H9 (cell line): ENCODE data around the gene PCSK9. TPM values are rescaled to one million over a fixed set of nuclear protein-coding genes. Genes with fewer than 3 reads are reported as not detected.

ENCODE experiments used
- DNase-seq: peaks from one replicate; pipeline ENCODE4 v3.0.0-alpha.2; 2017
- H2AFZ ChIP-seq: one replicate; pipeline ENCODE4 v1.6.1; 2013; ENCODE audit warnings: mild to moderate bottlenecking, low read length, control low read depth, moderate library complexity
- H2AK5ac ChIP-seq: 2 replicates; pipeline ENCODE4 v1.6.1; 2013; ENCODE audit warnings: low read length, control low read depth, mixed read lengths; ENCODE audit not compliant: insufficient read length
- H2BK120ac ChIP-seq: one replicate; pipeline ENCODE4 v1.6.1; 2013; ENCODE audit warnings: low read depth, mild to moderate bottlenecking, low read length, control low read depth, inconsistent platforms; ENCODE audit not compliant: poor library complexity, severe bottlenecking
- H2BK12ac ChIP-seq: 2 replicates; pipeline ENCODE4 v1.6.1; 2013; ENCODE audit warnings: low read length, control low read depth, mixed read lengths, low read depth; ENCODE audit not compliant: insufficient read length
- H2BK15ac ChIP-seq: 2 replicates; pipeline ENCODE4 v1.6.1; 2013; ENCODE audit warnings: low read depth, low read length, control low read depth
- H2BK20ac ChIP-seq: one replicate; pipeline ENCODE4 v1.6.1; 2013; ENCODE audit warnings: low read depth, mild to moderate bottlenecking, low read length, control low read depth, inconsistent platforms; ENCODE audit not compliant: poor library complexity, severe bottlenecking
- H2BK5ac ChIP-seq: 2 replicates; pipeline ENCODE4 v1.6.1; 2013; ENCODE audit warnings: low read length, control low read depth, mixed read lengths; ENCODE audit not compliant: insufficient read length
- H3K14ac ChIP-seq: 2 replicates; pipeline ENCODE4 v1.6.1; 2013; ENCODE audit warnings: low read length, control low read depth; ENCODE audit not compliant: insufficient read depth
- H3K18ac ChIP-seq: 2 replicates; pipeline ENCODE4 v1.6.1; 2013; ENCODE audit warnings: low read depth, mild to moderate bottlenecking, mixed read lengths, low read length, control low read depth; ENCODE audit not compliant: insufficient read length
- H3K23ac ChIP-seq: 2 replicates; pipeline ENCODE4 v1.6.1; 2013; ENCODE audit warnings: low read length, control low read depth, mixed read lengths, low read depth; ENCODE audit not compliant: insufficient read length
- H3K23me2 ChIP-seq: 2 replicates; pipeline ENCODE4 v1.6.1; 2013; ENCODE audit warnings: low read depth, mild to moderate bottlenecking, mixed read lengths, low read length, control low read depth; ENCODE audit not compliant: insufficient read length, poor library complexity, severe bottlenecking
- H3K27ac ChIP-seq: 2 replicates; pipeline ENCODE4 v1.5.1; 2013; ENCODE audit warnings: low read length, control low read depth, mixed read lengths, low read depth; ENCODE audit not compliant: insufficient read length
- H3K27me3 ChIP-seq: 2 replicates; pipeline ENCODE4 v1.6.1; 2013; ENCODE audit warnings: low read length, control low read depth, inconsistent platforms; ENCODE audit not compliant: insufficient read depth
- H3K4ac ChIP-seq: 2 replicates; pipeline ENCODE4 v1.6.1; 2013; ENCODE audit warnings: low read depth, mild to moderate bottlenecking, control low read depth, inconsistent platforms, low read length, moderate library complexity
- H3K4me1 ChIP-seq: 2 replicates; pipeline ENCODE4 v1.6.1; 2013; ENCODE audit warnings: low read length, control low read depth, inconsistent platforms; ENCODE audit not compliant: insufficient read depth
- H3K4me2 ChIP-seq: 2 replicates; pipeline ENCODE4 v1.6.1; 2013; ENCODE audit warnings: low read length, control low read depth, mixed read lengths; ENCODE audit not compliant: insufficient read length, insufficient read depth
- H3K56ac ChIP-seq: 2 replicates; pipeline ENCODE4 v1.6.1; 2013; ENCODE audit warnings: low read depth, mild to moderate bottlenecking, mixed read lengths, low read length, control low read depth; ENCODE audit not compliant: insufficient read length
- H3K79me1 ChIP-seq: 2 replicates; pipeline ENCODE4 v1.6.1; 2013; ENCODE audit warnings: low read depth, mild to moderate bottlenecking, moderate library complexity, low read length, control low read depth, inconsistent platforms; ENCODE audit not compliant: insufficient read depth, poor library complexity, severe bottlenecking
- H3K79me2 ChIP-seq: 2 replicates; pipeline ENCODE4 v1.6.1; 2013; ENCODE audit warnings: low read length, control low read depth, inconsistent platforms; ENCODE audit not compliant: insufficient read depth
- H3K9ac ChIP-seq: 2 replicates; pipeline ENCODE4 v1.6.1; 2013; ENCODE audit warnings: low read length, control low read depth, mixed read lengths; ENCODE audit not compliant: insufficient read length; ENCODE audit errors: extremely low read depth
- H3K9me3 ChIP-seq: one replicate; pipeline ENCODE4 v1.6.1; 2013; ENCODE audit warnings: low read depth, low read length, inconsistent platforms; ENCODE audit not compliant: control insufficient read depth
- H3T11ph ChIP-seq: one replicate; pipeline ENCODE4 v1.6.1; 2013; ENCODE audit warnings: mild to moderate bottlenecking, low read length, control low read depth, inconsistent platforms
- H4K20me1 ChIP-seq: one replicate; pipeline ENCODE4 v1.6.1; 2013; ENCODE audit not compliant: control insufficient read depth, insufficient read length, insufficient read depth
- H4K5ac ChIP-seq: 2 replicates; pipeline ENCODE4 v1.6.1; 2013; ENCODE audit warnings: low read depth, mild to moderate bottlenecking, mixed read lengths, low read length, control low read depth; ENCODE audit not compliant: insufficient read length
- H4K8ac ChIP-seq: replicated peaks from 2 replicates; pipeline ENCODE4 v1.6.1; 2013; ENCODE audit warnings: low read length, control low read depth, mixed read lengths, low read depth; ENCODE audit not compliant: insufficient read length
- H4K91ac ChIP-seq: 2 replicates; pipeline ENCODE4 v1.6.1; 2013; ENCODE audit warnings: low read depth, mild to moderate bottlenecking, moderate library complexity, mixed read lengths, low read length, control low read depth; ENCODE audit not compliant: insufficient read length
- H3K27ac Mint-ChIP-seq, 3 experiments: 2 replicates in 2 of 3; 3 replicates in 1 of 3; pipeline ENCODE4 v1.8.0; 2020 to 2021; ENCODE audit warnings: mixed read lengths in 3 of 3, mild to moderate bottlenecking in 1 of 3, moderate library complexity in 1 of 3
- H3K27me3 Mint-ChIP-seq: 2 replicates; pipeline ENCODE4 v1.8.0; 2021; ENCODE audit warnings: low read depth, mild to moderate bottlenecking, moderate library complexity, mixed read lengths
- H3K36me3 Mint-ChIP-seq, 3 experiments: 2 replicates in 2 of 3; 3 replicates in 1 of 3; pipeline ENCODE4 v1.8.0; 2020 to 2021; ENCODE audit warnings: low read depth in 3 of 3, mixed read lengths in 3 of 3; ENCODE audit not compliant: insufficient read depth in 1 of 3
- H3K4me1 Mint-ChIP-seq, 2 experiments: 2 replicates each; pipeline ENCODE4 v1.8.0; 2020; ENCODE audit warnings: mixed read lengths in 2 of 2
- H3K4me3 Mint-ChIP-seq, 2 experiments: 2 replicates in 1 of 2; 3 replicates in 1 of 2; pipeline ENCODE4 v1.8.0; 2020 to 2021; ENCODE audit warnings: mild to moderate bottlenecking in 2 of 2, mixed read lengths in 2 of 2, moderate library complexity in 1 of 2
- H3K9me3 Mint-ChIP-seq, 2 experiments: 2 replicates in 1 of 2; 3 replicates in 1 of 2; pipeline ENCODE4 v1.8.0; 2020; ENCODE audit warnings: mild to moderate bottlenecking in 2 of 2, mixed read lengths in 2 of 2, moderate library complexity in 1 of 2
- CTCF ChIP-seq: fragments of 200-600 bp; sonication (generic); conservative IDR thresholded peaks from 3 replicates; pipeline ENCODE4 v1.8.0; 2021; ENCODE audit warnings: antibody characterized with exemption, mild to moderate bottlenecking
- WGBS: extraction: QIAGEN DNeasy Blood & Tissue Kit; methylation state at CpG from one replicate; pipeline ENCODE4 v1.1.7; 2013; ENCODE audit warnings: missing lambda C conversion rate, low lambda C conversion rate, mixed read lengths; ENCODE audit not compliant: insufficient read length; ENCODE audit errors: extremely low coverage; 5-methylcytosine and 5-hydroxymethylcytosine counted together
- total RNA-seq: library from RNA; stranded (reverse); gene quantifications from 2 replicates; pipeline ENCODE4 v1.2.1, GENCODE V29; 2021

Gene PCSK9
- total RNA-seq, 1 experiment from 2014 or later = 75.1 TPM

- TF ChIP-seq CTCF = no peak
- H3K4me1 Mint-ChIP-seq = peaks cover 4 to 9% of the 10 kb centered on the region in 2 experiments
- H3K23ac ChIP-seq = no peak overlapping the region
- no peaks in the 10 kb centered on the region; a peak in 1 of 5 replicates for H3K9me3 Mint-ChIP-seq
- no peak overlapping the region for H2BK5ac ChIP-seq
- H3K79me2 ChIP-seq = no peaks in the 10 kb centered on the region
- peaks cover 31% of the 10 kb centered on the region for H3K27me3 Mint-ChIP-seq
- no peak overlapping the region for H3K4me2 ChIP-seq
- H3K4me1 ChIP-seq = no peaks in the 10 kb centered on the region; the same call in 1 of the 2 replicates
- no peaks in the 10 kb centered on the region for H3K9me3 ChIP-seq
- no peak overlapping the region for H3K56ac ChIP-seq
- no peaks in the 10 kb centered on the region; a peak in 1 of 7 replicates for H3K36me3 Mint-ChIP-seq
- H2AK5ac ChIP-seq = no peak overlapping the region
- no peak overlapping the region for H2BK12ac ChIP-seq
- no peaks in the 10 kb centered on the region for H3K79me1 ChIP-seq
- H3K4ac ChIP-seq = no peak overlapping the region
- no peak overlapping the region for H3K27ac ChIP-seq
- WGBS = no CpG with 5 or more reads among the region's 12 CpGs
- no peak overlapping the region for H2BK120ac ChIP-seq
- H2BK20ac ChIP-seq = no peak overlapping the region
- no peak overlapping the region for H4K8ac ChIP-seq
- H2AFZ ChIP-seq = no peak overlapping the region
- no peak overlapping the region for H3K9ac ChIP-seq
- H3K27ac Mint-ChIP-seq = no peak overlapping the region
- H3T11ph ChIP-seq = no peak overlapping the region
- no peak overlapping the region for H2BK15ac ChIP-seq
- no peaks in the 10 kb centered on the region for H3K23me2 ChIP-seq
- no peak overlapping the region for H4K5ac ChIP-seq
- no peak for DNase-seq
- no peak overlapping the region for H3K4me3 Mint-ChIP-seq
- no peak overlapping the region for H4K91ac ChIP-seq
- H3K27me3 ChIP-seq = no peaks in the 10 kb centered on the region
- no peaks in the 10 kb centered on the region for H4K20me1 ChIP-seq
- H3K14ac ChIP-seq = no peak overlapping the region
- no peak overlapping the region for H3K18ac ChIP-seq
Observed at GRCh38 chr1:55015731-55016620, 23.4 kb upstream of the PCSK9 start.
